HG03060 (cell line): ENCODE data around the gene THAP11.

Experiments used
- ATAC-seq: cut with Tn5 transposase; IDR thresholded peaks from one replicate; pipeline ENCODE4 v1.9.1; 2021; ENCODE audit warnings: low read depth, moderate number of reproducible peaks; ENCODE audit not compliant: unreplicated experiment

THAP11 gene

GRCh38 chr16:67841816-67842508 is at the start of gene THAP11:
Gene THAP11 (plus strand): TSS chr16:67842320. CDS start chr16:67842555, 235 bp downstream.
- ATAC-seq: peak; percentile 61

GRCh38 chr16:67796099-67796718 is 45.9 kb upstream of the THAP11 start:
- no peak for ATAC-seq

GRCh38 chr16:67800338-67800926 is 41.7 kb upstream of the THAP11 start:
- ATAC-seq: no peak

- ATAC-seq: no peak
Measured at GRCh38 chr16:67801241-67801640, 40.9 kb upstream of the THAP11 start.

- ATAC-seq: no peak
Measured at GRCh38 chr16:67801883-67802282, 40.2 kb upstream of the THAP11 start.

GRCh38 chr16:67803894-67804293 is 38.2 kb upstream of the THAP11 start:
- no peak for ATAC-seq

GRCh38 chr16:67804853-67805542 is 37.1 kb upstream of the THAP11 start:
- no peak for ATAC-seq

GRCh38 chr16:67805718-67806427 is 36.2 kb upstream of the THAP11 start:
- ATAC-seq: no peak

GRCh38 chr16:67806428-67807147 is 35.5 kb upstream of the THAP11 start, which contains the start of the genes RANBP10 and TSNAXIP1:
Gene RANBP10 (minus strand): TSS chr16:67806560. CDS start chr16:67806536, 24 bp downstream.
Gene TSNAXIP1 (plus strand): TSS chr16:67806889. CDS start chr16:67807150, 261 bp downstream.
- ATAC-seq: peak; percentile 96

- no peak for ATAC-seq
Measured at GRCh38 chr16:67807148-67807682, 34.9 kb upstream of the THAP11 start.

GRCh38 chr16:67811899-67812298 is 30.2 kb upstream of the THAP11 start:
- ATAC-seq: no peak

GRCh38 chr16:67814567-67814966 is 27.6 kb upstream of the THAP11 start:
- ATAC-seq: no peak

GRCh38 chr16:67820608-67821259 is 21.4 kb upstream of the THAP11 start:
- no peak for ATAC-seq

GRCh38 chr16:67822511-67822910 is 19.6 kb upstream of the THAP11 start:
- ATAC-seq: no peak

- no peak for ATAC-seq
Measured at GRCh38 chr16:67825119-67825518, 17.0 kb upstream of the THAP11 start.

GRCh38 chr16:67825906-67826305 is 16.2 kb upstream of the THAP11 start:
- ATAC-seq: no peak

- ATAC-seq: no peak
Measured at GRCh38 chr16:67828651-67829050, 13.5 kb upstream of the THAP11 start.

- no peak for ATAC-seq
Measured at GRCh38 chr16:67833030-67833414, 9.1 kb upstream of the THAP11 start.
